Lung (tissue), 12 donors: Measurements from ENCODE around the gene NAMPT. TPM values are rescaled to one million over a fixed set of nuclear protein-coding genes. Genes with fewer than 3 reads are reported as not detected.

Source experiments
- ATAC-seq: fragments of 200-7000 bp; cut with Tn5 transposase; one replicate; pipeline ENCODE4 v1.9.1; 2020; ENCODE audit warnings: moderate number of reproducible peaks; ENCODE audit not compliant: insufficient read depth, low FRiP score
- DNase-seq, 3 donors: peaks; one replicate each; pipeline ENCODE4 v3.0.0-alpha.2; 2013 to 2017
- H3K27ac ChIP-seq, 2 donors: one replicate each; pipeline ENCODE4 v1.5.1; 2013; ENCODE audit warnings: mild to moderate bottlenecking in 2 of 2, moderate library complexity in 2 of 2, control low read depth in 1 of 2, inconsistent platforms in 1 of 2, low read depth in 1 of 2, low read length in 1 of 2
- H3K27me3 ChIP-seq, 3 donors: one replicate each; pipeline ENCODE4 v1.5.1; 2013; ENCODE audit warnings: low read length in 2 of 3; ENCODE audit not compliant: control insufficient read depth in 3 of 3, insufficient read depth in 3 of 3
- H3K36me3 ChIP-seq, 4 donors: one replicate each; pipeline ENCODE4 v1.5.1; 2013; ENCODE audit warnings: low read length in 4 of 4, mild to moderate bottlenecking in 1 of 4, moderate library complexity in 1 of 4; ENCODE audit not compliant: control insufficient read depth in 4 of 4, insufficient read depth in 4 of 4
- H3K4me1 ChIP-seq, 5 donors: one replicate each; pipeline ENCODE4 v1.5.1; 2013; ENCODE audit warnings: low read length in 5 of 5, mild to moderate bottlenecking in 2 of 5, moderate library complexity in 1 of 5; ENCODE audit not compliant: control insufficient read depth in 5 of 5, insufficient read depth in 5 of 5
- H3K4me3 ChIP-seq: one replicate; pipeline ENCODE4 v1.5.1; 2013; ENCODE audit warnings: mild to moderate bottlenecking, control low read depth, moderate library complexity
- H3K9ac ChIP-seq, 2 donors: one replicate each; pipeline ENCODE4 v1.5.1; 2013; ENCODE audit warnings: low read length in 2 of 2, control low read depth in 1 of 2; ENCODE audit not compliant: insufficient read depth in 1 of 2
- H3K9me3 ChIP-seq, 4 donors: one replicate each; pipeline ENCODE4 v1.5.1; 2013; ENCODE audit warnings: low read length in 3 of 4, mild to moderate bottlenecking in 1 of 4, moderate library complexity in 1 of 4; ENCODE audit not compliant: control insufficient read depth in 4 of 4, insufficient read depth in 3 of 4
- CTCF ChIP-seq: IDR thresholded peaks from 2 replicates; pipeline ENCODE4 v1.5.1; 2012; ENCODE audit warnings: mild to moderate bottlenecking; ENCODE audit errors: control extremely low read depth, extremely low read depth
- WGBS, 2 donors: extraction: QIAGEN DNeasy Blood & Tissue Kit; methylation state at CpG; one replicate each; pipeline ENCODE4 v1.1.7; 2013; 5-methylcytosine and 5-hydroxymethylcytosine counted together
- polyA plus RNA-seq, 2 donors: library from polyadenylated mRNA; stranded (reverse); fragments of 200-250 nt; gene quantifications; one replicate each; pipeline ENCODE4 v1.2.1, GENCODE V29; 2013
- total RNA-seq, 2 donors: library from RNA; depleted of rRNA in 1 of 2; stranded (reverse); fragments of >200 nt in 1 of 2; gene quantifications; one replicate each; pipeline ENCODE4 v1.2.1, GENCODE V29; 2014 to 2021
- donor health status: control.
- donor health status: control.
- donor health status: Bipolar disorder and iron deficiency.
- donor health status: healthy.
- donor health status: DM: yes; HTN: yes; CAD: no.

Gene NAMPT
- total and polyA plus RNA-seq, 4 donors = 73.3 to 1,250 (median 348) TPM

GRCh38 chr7:106239406-106239805, 45.4 kb downstream of the NAMPT start:
- Histone ChIP-seq H3K27ac (no peak overlapping the region), H3K9me3 (no peaks in the 10 kb centered on the region), H3K36me3 (no peaks in the 10 kb centered on the region), H3K4me3 (no peak overlapping the region), H3K27me3 (no peaks in the 10 kb centered on the region), H3K9ac (no peak overlapping the region), H3K4me1 (no peaks in the 10 kb centered on the region)
- ATAC-seq (no peak), DNase-seq (no peak)
- no peak for TF ChIP-seq CTCF
- 79 to 81% methylated on average over 3 of the region's 3 CpGs for WGBS, 2 donors

GRCh38 chr7:106238830-106239229, 46.0 kb downstream of the NAMPT start:
- Histone ChIP-seq H3K36me3 (no peaks in the 10 kb centered on the region), H3K27ac (no peak overlapping the region), H3K9me3 (no peaks in the 10 kb centered on the region), H3K4me1 (no peaks in the 10 kb centered on the region), H3K4me3 (no peak overlapping the region), H3K9ac (no peak overlapping the region), H3K27me3 (no peaks in the 10 kb centered on the region)
- WGBS, 2 donors = 70 to 80% methylated on average over 5 of the region's 5 CpGs
- ATAC-seq (no peak), DNase-seq (no peak)
- no peak for TF ChIP-seq CTCF

GRCh38 chr7:106236065-106236464, 48.7 kb downstream of the NAMPT start:
- Histone ChIP-seq H3K4me3 (no peak overlapping the region), H3K4me1 (no peaks in the 10 kb centered on the region), H3K9me3 (no peaks in the 10 kb centered on the region), H3K36me3 (no peaks in the 10 kb centered on the region), H3K27ac (no peak overlapping the region), H3K27me3 (no peaks in the 10 kb centered on the region), H3K9ac (no peak overlapping the region)
- TF ChIP-seq CTCF = no peak
- ATAC-seq = no peak
- 69 to 77% methylated on average over 5 of the region's 5 CpGs for WGBS, 2 donors
- no peak for DNase-seq

GRCh38 chr7:106234425-106234824, 50.4 kb downstream of the NAMPT start:
- no peak for TF ChIP-seq CTCF
- DNase-seq = no peak
- Histone ChIP-seq H3K36me3 (no peaks in the 10 kb centered on the region), H3K27me3 (no peaks in the 10 kb centered on the region), H3K9me3 (no peaks in the 10 kb centered on the region), H3K4me1 (no peaks in the 10 kb centered on the region), H3K4me3 (no peak overlapping the region), H3K27ac (no peak overlapping the region), H3K9ac (no peak overlapping the region)
- WGBS, 2 donors = 96 to 100% methylated on average over 1 of the region's 1 CpG
- no peak for ATAC-seq
